Measurements from ENCODE around the gene ALG14. TPM values are rescaled to one million over a fixed set of nuclear protein-coding genes. Genes with fewer than 3 reads are reported as not detected.
A peak's percentile ranks its signal among the peaks of the same experiment; 100 is the strongest.

Gene ALG14
- polyA plus RNA-seq, 1 of the 3 experiments (the other 2 are of a cell fraction): 2.5 TPM

DNA sequence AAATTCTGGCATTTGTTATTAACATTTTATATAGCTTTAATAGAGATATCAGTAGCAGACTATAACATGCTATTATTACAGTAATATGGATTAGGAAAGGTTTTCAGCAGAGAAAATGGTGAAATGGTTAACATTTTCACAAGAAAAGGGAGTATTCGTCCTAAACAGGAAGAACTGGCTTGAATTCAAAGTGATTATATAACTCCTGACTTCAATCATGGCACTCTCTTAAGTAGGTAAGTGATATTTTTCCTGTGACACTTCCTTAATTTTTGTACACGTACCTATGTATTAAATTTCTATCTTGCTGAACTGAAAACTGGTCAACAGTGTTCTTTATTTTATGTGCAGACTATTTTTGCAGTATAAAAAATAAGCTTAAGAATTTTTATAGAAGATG is 77.9 kb downstream of the ALG14 start (continued):
- TF ChIP-seq CTCF (IDR thresholded peaks at IDR 0.05) (no peak), CHD2 (IDR thresholded peaks at IDR 0.05; ENCODE audit: low read length, partially characterized antibody) (no peak)

DNA sequence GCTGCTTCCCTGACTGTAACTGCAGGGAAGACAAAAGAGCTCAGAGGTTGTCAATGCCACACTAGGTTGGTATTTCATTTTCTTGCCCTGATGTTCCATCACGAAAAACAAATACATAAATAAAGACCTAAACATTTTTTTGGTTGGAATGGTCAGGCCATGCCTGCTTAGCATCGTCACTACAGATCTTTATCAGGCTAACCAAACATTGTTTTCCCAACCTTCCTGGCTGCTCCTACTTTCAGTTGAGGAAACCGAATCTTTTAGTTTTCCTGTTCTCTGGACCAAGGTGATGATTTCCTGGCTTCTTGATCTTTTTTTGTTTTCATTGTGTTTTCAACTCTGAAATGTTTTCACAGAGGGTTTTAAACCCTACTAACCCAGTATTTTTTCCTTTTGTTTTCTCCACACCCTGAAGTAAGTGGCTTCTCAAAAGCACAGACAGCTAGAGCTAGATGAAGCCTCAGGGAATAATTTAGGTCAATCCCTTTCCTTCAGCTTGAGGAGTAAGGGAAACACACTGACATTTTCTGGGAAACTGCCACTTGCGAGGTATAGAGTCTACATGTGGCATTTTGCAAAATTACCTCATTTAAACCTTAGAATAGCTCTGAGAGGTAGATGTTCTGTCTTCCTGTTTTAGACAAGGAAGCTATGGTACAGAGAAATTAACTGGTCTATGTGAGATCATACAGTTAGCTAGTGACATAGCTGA is 78.7 kb downstream of the ALG14 start:
- Histone ChIP-seq H3F3A (replicated peaks; ENCODE audit: insufficient read depth) (peaks cover 4% of the 10 kb centered on the region), H3K27ac (ENCODE audit: low read depth in 2 of 2, low read length in 1 of 2) (peak overlapping the region; percentile 39 to 55), H2AFZ (ENCODE audit: low read depth) (no peak overlapping the region), H3K9me3 (no peaks in the 10 kb centered on the region), H3K79me2 (ENCODE audit: insufficient read depth) (no peaks in the 10 kb centered on the region), H3K9me2 (no peaks in the 10 kb centered on the region), H4K20me1 (ENCODE audit: insufficient read depth) (no peaks in the 10 kb centered on the region), H3K9ac (no peak overlapping the region; the same call in 1 of the 2 replicates), H3K36me3 (replicated peaks in 1 of 2; ENCODE audit: control insufficient read depth in 1 of 2, insufficient read depth in 2 of 2, low read length in 1 of 2) (no peaks in the 10 kb centered on the region), H3K4me1 (ENCODE audit: control insufficient read depth in 1 of 2, insufficient read depth in 2 of 2, low read depth in 1 of 2, low read length in 1 of 2) (peaks cover 6 to 25% of the 10 kb centered on the region in 2 experiments), H3K4me3 (ENCODE audit: low read depth in 2 of 2, low read length in 1 of 2) (no peak overlapping the region), H3K27me3 (ENCODE audit: insufficient read depth) (no peaks in the 10 kb centered on the region), H3K4me2 (peak overlapping the region; percentile 23; the same call in 1 of the 2 replicates)
- ChIA-PET POLR2A (interaction anchor here (1.1 kb wide), 1 partner anchor 15 kb away, joined by 3 read pairs; no protein-coding TSS in a partner anchor), CTCF (interaction anchor here (0.7 to 1.6 kb wide), 7 partner anchors 15 to 470 kb away, joined by 3 to 7 read pairs (median 4); no protein-coding TSS in a partner anchor)
- DNase-seq: no peak
- TF ChIP-seq EZH2phosphoT487 (IDR thresholded peaks at IDR 0.05; ENCODE audit: borderline replicate concordance, low read depth) (no peak), TCF12 (IDR thresholded peaks at IDR 0.05) (peak; percentile 46; the same call in 1 of the 2 replicates)
- 56% methylated on average over 4 of the region's 4 CpGs for WGBS (ENCODE audit: low lambda C conversion rate)

DNA sequence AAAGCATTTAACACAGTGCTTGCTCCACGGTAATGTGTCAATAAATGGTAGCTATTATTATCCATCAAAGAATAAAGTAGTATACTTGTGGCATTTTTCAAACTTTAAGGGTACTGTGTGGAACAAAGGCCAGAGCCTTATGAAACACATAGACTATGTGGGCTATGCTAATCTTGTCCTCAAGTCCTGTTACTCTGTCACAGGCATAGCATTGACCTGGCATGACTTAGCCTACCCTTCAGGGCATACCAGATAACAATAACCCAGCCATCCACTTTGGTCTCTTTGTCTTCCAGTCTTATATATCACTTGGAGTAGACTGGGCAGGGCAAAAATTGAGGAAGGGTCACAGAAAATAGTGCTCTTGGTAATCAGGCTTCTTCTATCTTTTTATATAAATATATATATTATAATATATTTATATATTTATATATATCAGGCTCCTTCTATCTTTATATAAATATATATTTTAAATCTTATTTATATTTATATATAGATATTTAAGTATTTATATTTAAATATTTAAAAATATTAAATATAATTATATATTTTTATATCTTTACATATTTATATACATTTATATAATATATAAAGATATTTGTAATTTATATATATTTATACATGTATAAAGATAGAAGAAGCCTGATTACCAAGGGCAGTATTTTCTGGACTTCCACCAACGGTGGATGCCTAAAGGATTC is 79.7 kb downstream of the ALG14 start:
- Histone ChIP-seq H3K27me3 (ENCODE audit: insufficient read depth) (no peaks in the 10 kb centered on the region), H3F3A (replicated peaks; ENCODE audit: insufficient read depth) (peaks cover 4% of the 10 kb centered on the region), H3K4me3 (ENCODE audit: low read depth in 2 of 2, low read length in 1 of 2) (no peak overlapping the region), H3K9me3 (no peaks in the 10 kb centered on the region), H3K27ac (ENCODE audit: low read depth in 2 of 2, low read length in 1 of 2) (peak overlapping the region in 1 of 2 experiments; percentile 24; a peak in 2 of 4 replicates), H4K20me1 (ENCODE audit: insufficient read depth) (no peaks in the 10 kb centered on the region), H3K4me1 (ENCODE audit: control insufficient read depth in 1 of 2, insufficient read depth in 2 of 2, low read depth in 1 of 2, low read length in 1 of 2) (peaks cover 12 to 26% of the 10 kb centered on the region in 2 experiments), H3K9ac (no peak overlapping the region), H3K4me2 (no peak overlapping the region), H3K36me3 (replicated peaks in 1 of 2; ENCODE audit: control insufficient read depth in 1 of 2, insufficient read depth in 2 of 2, low read length in 1 of 2) (no peaks in the 10 kb centered on the region), H2AFZ (ENCODE audit: low read depth) (no peak overlapping the region), H3K79me2 (ENCODE audit: insufficient read depth) (no peaks in the 10 kb centered on the region), H3K9me2 (no peaks in the 10 kb centered on the region)
- ChIA-PET CTCF (interaction anchor here (0.9 to 1.5 kb wide), 4 partner anchors 14 to 52 kb away, joined by 3 to 4 read pairs (median 4); no protein-coding TSS in a partner anchor), POLR2A (no interaction called here)
- DNase-seq: no peak
- TF ChIP-seq MEF2A (IDR thresholded peaks at IDR 0.05; ENCODE audit: borderline replicate concordance, low read depth) (no peak), RAD21 (IDR thresholded peaks at IDR 0.05; ENCODE audit: low read length) (no peak), MXI1 (IDR thresholded peaks at IDR 0.05; ENCODE audit: low read depth, low read length) (no peak), NFIC (IDR thresholded peaks at IDR 0.05; ENCODE audit: borderline replicate concordance) (no peak), RCOR1 (IDR thresholded peaks at IDR 0.05; ENCODE audit: low read length) (no peak), EZH2phosphoT487 (IDR thresholded peaks at IDR 0.05; ENCODE audit: borderline replicate concordance, low read depth) (no peak), GABPA (IDR thresholded peaks at IDR 0.05; ENCODE audit: low read depth) (no peak), SIN3A (IDR thresholded peaks at IDR 0.05; ENCODE audit: borderline replicate concordance, low read depth, low read length) (no peak), MAX (IDR thresholded peaks at IDR 0.05; ENCODE audit: low read depth) (no peak), CHD2 (IDR thresholded peaks at IDR 0.05; ENCODE audit: low read length, partially characterized antibody) (no peak), CTCF (IDR thresholded peaks at IDR 0.05) (no peak)
- 80% methylated on average over 2 of the region's 2 CpGs for WGBS (ENCODE audit: low lambda C conversion rate)

All from SK-N-SH (cell line).